ENCODE results near the gene ETV7. TPM values are rescaled to one million over a fixed set of nuclear protein-coding genes. Genes with fewer than 3 reads are reported as not detected.
A peak's percentile ranks its signal among the peaks of the same experiment; 100 is the strongest.

The ETV7 gene
- 1 to 10 TPM in 2 of 4 donors, not detected in 2; 1.3 to 1.5 TPM for total RNA-seq

DNA sequence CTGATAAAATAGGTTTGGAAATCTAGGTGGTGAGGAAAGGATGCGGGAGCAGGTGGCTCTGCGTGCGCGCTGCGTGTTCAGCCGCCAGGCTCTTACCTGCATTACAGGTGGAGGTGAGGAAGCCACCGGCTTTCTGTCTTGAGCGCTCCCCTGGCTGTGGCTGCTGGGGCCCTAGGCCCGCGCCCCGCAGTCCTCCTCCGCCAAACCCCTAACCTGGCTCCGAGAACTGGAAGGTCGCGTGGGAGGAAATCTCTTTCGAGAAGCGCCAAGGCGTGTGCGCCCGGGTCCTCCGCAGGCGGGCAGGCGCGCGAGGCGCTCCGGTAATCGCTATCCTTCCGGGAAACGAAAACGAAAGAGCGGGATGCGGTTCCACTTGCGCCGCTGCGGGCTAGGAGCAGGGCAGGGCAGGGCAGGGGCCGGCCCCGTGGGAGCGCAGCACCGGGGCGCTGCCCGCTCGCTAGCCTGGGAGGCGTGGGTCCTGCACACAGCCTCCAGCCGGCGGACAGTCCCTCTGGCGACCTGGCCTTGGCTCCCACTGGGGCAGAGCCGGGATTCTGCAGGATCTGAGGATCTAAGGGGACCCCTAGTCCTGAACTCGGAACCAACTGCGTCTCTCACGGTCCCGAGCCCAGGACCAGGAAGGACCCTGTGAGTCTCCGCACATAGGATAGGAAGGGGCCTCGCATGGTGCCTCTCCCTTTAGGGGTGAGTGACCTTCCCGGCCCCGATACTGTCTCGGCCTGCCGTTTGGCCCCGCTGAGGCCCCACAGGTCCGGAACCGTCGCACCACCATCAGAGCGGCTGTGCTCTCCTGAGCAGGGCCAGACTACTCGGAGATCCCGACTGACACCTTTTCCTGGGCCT lies at the start of gene ETV7:
Gene ETV7, minus strand, starts transcription at position 230 of the 864 bp plus-strand sequence. Its CDS starts 128 bp downstream, at position 102.
- no peaks in the 10 kb centered on the region for H3K27me3 ChIP-seq
- no peaks in the 10 kb centered on the region for H3K36me3 ChIP-seq
- H3K4me3 ChIP-seq, result peak within 1 kb of the TSS; percentile 62 to 68
- ATAC-seq, result peak; percentile 69
- H3K27ac ChIP-seq, result peak within 1 kb of the TSS in 2 of 4 donors; percentile 48 to 55
- no peaks in the 10 kb centered on the region for H3K9me3 ChIP-seq
- WGBS, 2 donors (ENCODE audit: low coverage in 1 of 2), result 0 to 75% methylated on average over 4 to 5 of the region's 65 CpGs
- TF ChIP-seq CTCF (IDR thresholded peaks at IDR 0.05) (no peak), POLR2AphosphoS5 (IDR thresholded peaks at IDR 0.05) (peak; percentile 51)
- H3K4me1 ChIP-seq, result peaks cover 0 to 27% (median 2%) of the 10 kb centered on the region in 3 donors

DNA sequence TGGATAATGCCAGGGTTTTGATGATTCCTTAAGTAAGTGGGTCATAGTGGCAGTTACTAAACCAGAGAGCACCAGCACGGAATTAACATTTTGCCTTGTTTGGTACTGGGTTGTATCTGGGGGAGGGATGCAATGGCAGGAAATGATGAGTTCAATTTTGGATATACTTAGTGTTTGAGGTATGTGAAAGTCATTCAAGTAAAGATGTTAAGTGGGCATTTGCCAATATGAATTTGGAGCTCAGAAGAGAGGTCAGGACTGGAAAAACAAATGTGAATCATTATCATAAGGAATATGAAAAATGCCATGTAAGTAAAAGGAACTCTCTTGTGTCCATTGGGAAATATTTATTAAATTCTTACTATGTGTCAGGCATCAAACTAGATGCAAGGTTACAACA lies 49.0 kb upstream of the ETV7 start:
- no peaks in the 10 kb centered on the region for H3K27me3 ChIP-seq
- no peaks in the 10 kb centered on the region for H3K9me3 ChIP-seq
- WGBS, 2 donors (ENCODE audit: low coverage in 1 of 2), result 88% methylated on average over 1 of the region's 1 CpG; no CpG with 5 or more reads in 1 of the 2 donors
- no peaks in the 10 kb centered on the region for H3K36me3 ChIP-seq
- H3K27ac ChIP-seq, result no peak overlapping the region
- TF ChIP-seq EP300 (IDR thresholded peaks at IDR 0.05), result no peak
- TF ChIP-seq POLR2AphosphoS5 (IDR thresholded peaks at IDR 0.05), result no peak
- TF ChIP-seq POLR2A (IDR thresholded peaks at IDR 0.05), result no peak
- TF ChIP-seq CTCF (IDR thresholded peaks at IDR 0.05), result no peak
- ATAC-seq, result no peak
- peaks cover 0 to 8% (median 5%) of the 10 kb centered on the region in 3 donors for H3K4me1 ChIP-seq
- no peak overlapping the region for H3K4me3 ChIP-seq

DNA sequence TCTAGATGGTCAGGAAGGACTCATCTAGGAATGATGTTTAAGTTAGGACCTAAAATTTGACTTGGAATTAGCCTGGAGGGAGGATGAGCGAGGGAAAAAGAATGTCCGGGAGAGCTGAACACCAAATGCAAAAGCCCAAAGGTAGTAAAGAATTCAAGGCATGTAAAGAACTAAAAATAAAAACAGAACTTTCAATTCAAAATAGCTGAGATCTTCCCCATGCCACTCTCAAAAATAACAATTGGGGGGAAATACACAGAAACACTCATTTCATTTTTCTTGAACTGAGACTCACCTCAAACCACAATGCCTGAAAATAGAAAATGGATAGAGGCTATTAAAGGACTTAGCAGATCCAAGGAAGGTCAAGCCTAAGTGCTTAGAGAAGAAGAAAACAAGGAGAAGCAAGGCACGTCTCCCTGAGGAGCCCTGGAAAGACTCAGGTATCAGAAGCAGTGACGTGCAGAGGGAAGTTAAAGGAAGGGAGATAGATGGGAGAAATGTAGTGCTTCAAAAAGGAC lies 44.7 kb upstream of the ETV7 start:
- no peaks in the 10 kb centered on the region for H3K9me3 ChIP-seq
- no peak overlapping the region for H3K27ac ChIP-seq
- no peaks in the 10 kb centered on the region for H3K4me1 ChIP-seq
- WGBS, 2 donors (ENCODE audit: low coverage in 1 of 2), result 68 to 84% methylated on average over 4 of the region's 4 CpGs
- no peaks in the 10 kb centered on the region for H3K36me3 ChIP-seq
- H3K27me3 ChIP-seq, result no peaks in the 10 kb centered on the region
- no peak for ATAC-seq
- no peak overlapping the region for H3K4me3 ChIP-seq
- TF ChIP-seq EP300 (IDR thresholded peaks at IDR 0.05), result no peak
- no peak for TF ChIP-seq POLR2A (IDR thresholded peaks at IDR 0.05)
- TF ChIP-seq CTCF (IDR thresholded peaks at IDR 0.05), result no peak
- TF ChIP-seq POLR2AphosphoS5 (IDR thresholded peaks at IDR 0.05), result no peak

DNA sequence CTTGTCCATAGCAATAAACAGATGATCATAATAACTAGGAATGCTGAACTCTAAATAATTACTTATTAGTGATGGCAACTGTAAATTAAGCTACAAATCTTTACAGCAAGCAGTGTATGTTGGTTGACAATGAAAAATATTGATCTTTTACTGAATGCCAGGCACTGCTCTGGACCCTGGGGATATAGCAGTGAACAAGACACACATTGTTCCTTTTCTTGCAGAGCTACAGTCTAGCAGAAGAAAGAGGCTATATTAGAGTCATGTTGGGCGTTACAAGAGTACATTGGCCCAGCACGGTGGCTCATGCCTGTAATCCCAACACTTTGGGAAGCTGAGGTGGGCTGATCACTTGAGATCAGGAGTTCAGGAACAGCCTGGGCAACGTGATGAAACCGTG lies 43.7 kb upstream of the ETV7 start:
- Histone ChIP-seq H3K4me3 (no peak overlapping the region), H3K4me1 (no peaks in the 10 kb centered on the region), H3K36me3 (no peaks in the 10 kb centered on the region), H3K27me3 (no peaks in the 10 kb centered on the region), H3K27ac (no peak overlapping the region), H3K9me3 (no peaks in the 10 kb centered on the region)
- TF ChIP-seq CTCF (IDR thresholded peaks at IDR 0.05) (no peak), POLR2A (IDR thresholded peaks at IDR 0.05) (no peak), EP300 (IDR thresholded peaks at IDR 0.05) (no peak), POLR2AphosphoS5 (IDR thresholded peaks at IDR 0.05) (no peak)
- 75 to 86% methylated on average over 2 to 4 of the region's 4 CpGs for WGBS, 2 donors (ENCODE audit: low coverage in 1 of 2)
- no peak for ATAC-seq

GRCh38 chr6:36430351-36430750 lies 42.9 kb upstream of the ETV7 start:
- Histone ChIP-seq H3K27ac (no peak overlapping the region), H3K9me3 (no peaks in the 10 kb centered on the region), H3K27me3 (no peaks in the 10 kb centered on the region), H3K4me1 (no peaks in the 10 kb centered on the region), H3K36me3 (no peaks in the 10 kb centered on the region), H3K4me3 (no peak overlapping the region)
- no peak for ATAC-seq
- TF ChIP-seq POLR2A (IDR thresholded peaks at IDR 0.05) (no peak), POLR2AphosphoS5 (IDR thresholded peaks at IDR 0.05) (no peak), CTCF (IDR thresholded peaks at IDR 0.05) (no peak), EP300 (IDR thresholded peaks at IDR 0.05) (no peak)
- WGBS, 2 donors (ENCODE audit: low coverage in 1 of 2), result 67 to 75% methylated on average over 2 of the region's 2 CpGs

Measured in gastroesophageal sphincter (tissue), 4 donors.